ENCODE data around the gene RNF166.

Gene RNF166

DNA sequence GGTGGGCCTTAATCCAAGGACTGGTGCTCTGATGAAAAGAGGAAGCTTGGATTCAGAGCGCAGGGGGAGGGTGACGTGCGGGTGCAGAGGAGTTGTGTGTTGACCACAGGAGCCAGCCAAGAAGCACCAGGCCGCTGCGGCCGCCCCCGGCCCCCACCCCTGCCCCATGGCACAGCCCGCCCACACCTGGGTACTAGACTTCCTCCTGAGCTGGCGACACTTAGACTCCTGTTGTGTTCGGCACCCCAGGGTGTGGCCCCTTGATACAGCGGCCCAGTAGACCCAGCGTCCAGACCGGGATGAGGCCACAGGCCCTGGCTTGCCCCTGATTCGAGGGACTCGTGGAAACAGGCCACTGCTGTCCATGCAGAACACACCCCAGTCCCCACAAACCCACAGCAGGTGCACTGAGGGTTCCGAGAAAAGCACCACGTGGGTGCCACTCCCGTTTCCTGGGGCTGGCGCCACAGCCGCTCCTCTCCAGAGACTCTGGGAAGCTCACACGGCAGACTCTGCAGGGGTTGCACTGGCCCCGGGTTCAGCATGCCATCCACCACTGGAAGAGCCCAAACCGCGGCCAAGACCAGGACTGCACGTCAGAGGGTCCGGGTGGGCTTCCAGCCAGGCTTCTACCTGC, 14.2 kb downstream of the RNF166 start:
- no peak overlapping the region for H3K4me3 ChIP-seq (ENCODE audit: low read depth, low read length)
- TF ChIP-seq, protein P1, sequence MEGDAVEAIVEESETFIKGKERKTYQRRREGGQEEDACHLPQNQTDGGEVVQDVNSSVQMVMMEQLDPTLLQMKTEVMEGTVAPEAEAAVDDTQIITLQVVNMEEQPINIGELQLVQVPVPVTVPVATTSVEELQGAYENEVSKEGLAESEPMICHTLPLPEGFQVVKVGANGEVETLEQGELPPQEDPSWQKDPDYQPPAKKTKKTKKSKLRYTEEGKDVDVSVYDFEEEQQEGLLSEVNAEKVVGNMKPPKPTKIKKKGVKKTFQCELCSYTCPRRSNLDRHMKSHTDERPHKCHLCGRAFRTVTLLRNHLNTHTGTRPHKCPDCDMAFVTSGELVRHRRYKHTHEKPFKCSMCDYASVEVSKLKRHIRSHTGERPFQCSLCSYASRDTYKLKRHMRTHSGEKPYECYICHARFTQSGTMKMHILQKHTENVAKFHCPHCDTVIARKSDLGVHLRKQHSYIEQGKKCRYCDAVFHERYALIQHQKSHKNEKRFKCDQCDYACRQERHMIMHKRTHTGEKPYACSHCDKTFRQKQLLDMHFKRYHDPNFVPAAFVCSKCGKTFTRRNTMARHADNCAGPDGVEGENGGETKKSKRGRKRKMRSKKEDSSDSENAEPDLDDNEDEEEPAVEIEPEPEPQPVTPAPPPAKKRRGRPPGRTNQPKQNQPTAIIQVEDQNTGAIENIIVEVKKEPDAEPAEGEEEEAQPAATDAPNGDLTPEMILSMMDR (conservative IDR thresholded peaks at IDR 0.05; ENCODE audit: low read depth, low read length) = no peak
- no peak for DNase-seq (ENCODE audit: low read depth)

DNA sequence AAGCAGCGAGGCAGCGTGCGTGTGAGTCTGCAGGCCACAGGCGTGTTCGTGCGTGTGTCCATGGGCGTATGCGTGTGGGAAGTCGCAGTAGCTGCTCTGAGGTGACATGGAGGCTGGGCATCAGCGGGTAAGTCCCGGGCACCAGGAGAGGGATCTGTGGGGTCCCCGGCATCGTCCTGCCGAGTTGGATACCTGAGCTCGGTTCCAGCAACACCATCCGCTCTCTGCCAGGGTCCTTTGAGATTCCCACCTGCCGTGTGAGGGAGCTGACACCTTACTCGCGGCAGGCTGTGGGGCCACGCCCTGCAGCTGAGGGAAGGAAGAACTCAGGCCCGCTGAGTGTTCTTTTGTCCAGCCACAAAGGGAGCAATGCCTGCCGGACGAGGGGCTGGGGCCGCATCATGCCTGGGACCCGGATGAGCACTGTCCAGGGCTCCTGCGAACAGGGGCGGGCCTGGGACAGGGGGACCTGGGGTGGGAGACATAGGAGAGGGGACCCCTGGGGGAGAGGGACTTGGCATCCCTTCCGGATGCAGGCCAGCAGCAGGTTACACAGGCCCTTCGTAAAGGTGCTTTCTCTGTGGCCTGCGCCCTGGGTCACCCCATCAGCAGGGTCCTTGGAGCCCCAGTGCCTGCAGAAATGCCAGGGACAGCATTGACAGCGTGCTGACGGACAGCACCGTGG, 14.9 kb downstream of the RNF166 start:
- TF ChIP-seq, protein P1 (conservative IDR thresholded peaks at IDR 0.05; ENCODE audit: low read depth, low read length) = no peak
- H3K4me3 ChIP-seq (ENCODE audit: low read depth, low read length) = no peak overlapping the region
- no peak for DNase-seq (ENCODE audit: low read depth)

DNA sequence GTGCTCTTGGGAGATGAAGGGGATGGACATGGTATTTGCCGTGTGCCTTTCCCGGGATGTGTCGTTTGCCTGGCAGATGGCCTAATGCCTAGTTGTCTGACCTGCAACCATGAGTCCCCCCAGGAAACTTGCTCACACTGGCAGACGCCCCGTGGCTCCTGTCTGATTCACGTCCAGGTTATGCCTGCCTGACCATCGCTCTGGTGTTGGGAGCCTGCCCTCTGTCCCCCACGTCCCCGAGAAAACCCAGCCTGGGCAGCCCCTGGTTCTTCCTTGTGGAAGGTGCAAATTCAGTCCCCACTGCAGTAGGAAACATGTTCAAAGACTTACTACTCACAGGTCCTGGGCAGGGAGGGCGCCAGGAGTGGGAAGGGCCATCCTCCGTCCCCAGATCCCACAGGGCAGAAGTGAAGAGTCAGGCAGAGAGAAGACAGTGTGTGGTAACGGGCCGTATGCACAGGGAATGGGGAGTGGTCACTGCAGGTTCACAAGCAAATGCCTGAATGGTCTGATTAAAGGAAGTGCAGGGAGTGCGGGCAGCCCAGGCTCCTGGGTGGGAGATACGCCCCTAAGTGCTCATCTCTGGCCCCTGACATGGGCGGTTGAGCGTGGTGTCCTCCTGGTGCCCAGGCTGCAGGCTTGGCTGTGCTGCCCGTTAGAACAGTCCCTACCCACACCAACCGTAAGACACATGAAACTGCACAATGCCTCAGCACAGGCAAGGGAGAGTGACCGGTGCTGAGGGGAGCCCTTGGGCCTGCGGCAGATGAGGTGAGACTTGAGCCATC, 15.7 kb downstream of the RNF166 start:
- DNase-seq (ENCODE audit: low read depth) = no peak
- TF ChIP-seq, protein P1 (conservative IDR thresholded peaks at IDR 0.05; ENCODE audit: low read depth, low read length) = no peak
- no peak overlapping the region for H3K4me3 ChIP-seq (ENCODE audit: low read depth, low read length)

DNA sequence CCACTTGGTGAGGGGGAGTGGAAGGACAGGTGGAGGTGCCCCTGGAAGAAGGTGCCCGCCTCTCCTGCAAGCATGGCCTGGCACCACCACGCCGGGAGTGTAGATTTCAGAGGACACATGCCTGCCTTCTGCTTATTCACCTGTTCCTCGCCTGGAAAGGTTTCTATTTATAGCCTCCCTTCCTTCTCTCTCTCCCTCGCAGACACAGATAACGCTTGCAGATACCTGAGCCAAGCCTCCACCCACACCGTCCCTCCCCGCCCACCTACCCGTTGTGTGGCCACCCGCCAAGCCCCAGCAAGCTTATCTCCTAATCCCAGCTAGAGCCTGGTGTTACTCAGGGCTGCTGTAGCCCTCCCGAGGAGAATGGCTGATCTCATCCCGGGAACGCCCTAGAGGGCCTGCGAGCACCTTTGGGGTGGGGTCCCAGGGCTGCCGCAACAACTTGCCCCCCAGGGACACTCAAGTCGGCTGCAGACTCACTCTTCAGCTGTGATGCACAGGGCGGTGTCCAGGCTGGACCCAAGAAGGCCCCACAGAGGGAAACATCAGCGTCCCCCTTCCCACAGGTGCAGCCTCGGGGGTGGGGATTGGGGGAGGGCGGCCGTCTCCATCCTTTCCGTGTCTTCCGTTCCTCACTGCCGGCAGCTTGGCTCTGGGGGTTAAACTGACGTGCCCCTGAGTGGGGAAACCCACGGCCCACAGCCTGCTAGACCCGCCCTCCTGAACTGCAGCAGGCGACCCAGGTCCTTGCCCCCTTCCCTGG, 18.0 kb downstream of the RNF166 start:
- no peak for DNase-seq (ENCODE audit: low read depth)
- H3K4me3 ChIP-seq (ENCODE audit: low read depth, low read length) = no peak overlapping the region
- TF ChIP-seq, protein P1 (conservative IDR thresholded peaks at IDR 0.05; ENCODE audit: low read depth, low read length) = no peak

DNA sequence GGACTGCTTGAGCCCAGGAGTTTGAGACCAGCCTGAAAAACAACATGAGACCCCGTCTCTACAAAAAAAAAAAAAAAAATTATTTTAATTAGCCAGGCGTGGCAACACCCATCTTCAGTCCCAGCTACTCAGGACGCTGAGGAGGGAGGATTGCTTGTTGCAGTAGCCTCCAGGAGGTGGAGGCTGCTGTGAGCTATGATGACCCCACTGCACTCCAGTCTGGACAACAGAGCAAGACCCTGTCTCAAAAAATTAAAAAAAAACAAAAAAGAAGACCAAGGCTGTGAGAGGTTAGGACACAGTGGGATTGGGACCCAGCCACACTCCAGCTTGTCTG, 18.6 kb downstream of the RNF166 start:
- H3K4me3 ChIP-seq (ENCODE audit: low read depth, low read length) = no peak overlapping the region
- TF ChIP-seq, protein P1 (conservative IDR thresholded peaks at IDR 0.05; ENCODE audit: low read depth, low read length) = no peak
- DNase-seq (ENCODE audit: low read depth) = no peak

DNA sequence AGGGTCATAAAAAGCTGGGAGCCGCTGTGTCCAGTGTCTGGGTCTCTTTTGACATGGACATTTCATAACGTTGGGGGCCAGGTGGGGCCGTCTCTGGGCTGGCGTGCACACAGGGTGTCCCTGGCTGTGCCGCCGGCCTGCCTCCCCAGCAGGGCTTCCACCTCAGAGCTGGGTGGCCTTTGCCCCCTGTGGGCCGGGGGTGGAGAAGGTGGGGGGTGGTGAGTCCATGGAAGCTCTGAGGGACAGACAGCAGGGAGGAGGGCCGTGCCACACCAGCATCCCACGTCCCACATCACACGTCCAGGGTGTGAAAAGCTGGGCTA, 19.0 kb downstream of the RNF166 start:
- TF ChIP-seq, protein P1 (conservative IDR thresholded peaks at IDR 0.05; ENCODE audit: low read depth, low read length) = no peak
- no peak for DNase-seq (ENCODE audit: low read depth)

More for the DNA sequence above, 19.0 kb downstream of the RNF166 start:
- H3K4me3 ChIP-seq (ENCODE audit: low read depth, low read length) = no peak overlapping the region

Measured in choroid plexus epithelial cell (primary cell).